HG03460 (cell line): ENCODE results near the gene CYP2C8.
"Not testable (repeated sequence)": the region's sequence is repeated elsewhere in the genome, so short reads cannot be mapped to it uniquely, and the experiment has no call there.

ENCODE experiments used
- ATAC-seq: cut with Tn5 transposase; IDR thresholded peaks from one replicate; pipeline ENCODE4 v1.9.1; 2021; ENCODE audit not compliant: unreplicated experiment

CYP2C8 gene

GRCh38 chr10:95069286-95069685 lies at the start of gene CYP2C8:
Gene CYP2C8 (minus strand): TSS chr10:95069497. CDS start chr10:95069402, 95 bp downstream.
- ATAC-seq = no peak

GRCh38 chr10:95116869-95117269 lies 47.6 kb upstream of the CYP2C8 start:
- ATAC-seq = no peak

GRCh38 chr10:95110823-95111222 lies 41.5 kb upstream of the CYP2C8 start:
- ATAC-seq = not testable (repeated sequence)

- no peak for ATAC-seq
These were observed 28.5 kb upstream of the CYP2C8 start for GRCh38 chr10:95097805-95098204.

GRCh38 chr10:95096143-95096542 lies 26.8 kb upstream of the CYP2C8 start:
- no peak for ATAC-seq

- not testable (repeated sequence) for ATAC-seq
These were observed 10.3 kb upstream of the CYP2C8 start for GRCh38 chr10:95079626-95080025.

GRCh38 chr10:95077556-95077955 lies 8.3 kb upstream of the CYP2C8 start:
- no peak for ATAC-seq

GRCh38 chr10:95071107-95071660 lies 1.9 kb upstream of the CYP2C8 start:
- ATAC-seq = no peak

- not testable (repeated sequence) for ATAC-seq
These were observed 5.2 kb downstream of the CYP2C8 start for GRCh38 chr10:95064125-95064524.

- no peak for ATAC-seq
These were observed 12.4 kb downstream of the CYP2C8 start for GRCh38 chr10:95056744-95057363.

GRCh38 chr10:95049919-95050318 lies 19.4 kb downstream of the CYP2C8 start:
- ATAC-seq = no peak

GRCh38 chr10:95048206-95048605 lies 21.1 kb downstream of the CYP2C8 start:
- ATAC-seq = no peak

GRCh38 chr10:95039281-95039680 lies 30.0 kb downstream of the CYP2C8 start:
- ATAC-seq = no peak

- ATAC-seq = no peak
These were observed 33.7 kb downstream of the CYP2C8 start for GRCh38 chr10:95035332-95036295.

- ATAC-seq = no peak
These were observed 34.9 kb downstream of the CYP2C8 start for GRCh38 chr10:95034401-95034800.

- ATAC-seq = no peak
These were observed 37.6 kb downstream of the CYP2C8 start for GRCh38 chr10:95031656-95032055.

- no peak for ATAC-seq
These were observed 42.8 kb downstream of the CYP2C8 start for GRCh38 chr10:95026461-95026860.

GRCh38 chr10:94997741-94998174 lies 71.5 kb downstream of the CYP2C8 start:
- ATAC-seq = no peak

GRCh38 chr10:94992811-94993210 lies 76.5 kb downstream of the CYP2C8 start:
- ATAC-seq = no peak

- ATAC-seq = no peak
These were observed 77.9 kb downstream of the CYP2C8 start for GRCh38 chr10:94991243-94991888.

- ATAC-seq = no peak
These were observed 80.1 kb downstream of the CYP2C8 start for GRCh38 chr10:94989192-94989591.
